GM12873 (cell line): ENCODE measurements around the gene RBBP4.

Experiments
- TF ChIP-seq, protein P1 (sequence below): IDR thresholded peaks from 2 replicates; pipeline ENCODE4 v1.5.1; 2012; ENCODE audit warnings: low read depth, mild to moderate bottlenecking, moderate library complexity, low read length, control low read depth; ENCODE audit not compliant: insufficient read depth; ENCODE audit errors: missing control alignments

The RBBP4 gene

DNA sequence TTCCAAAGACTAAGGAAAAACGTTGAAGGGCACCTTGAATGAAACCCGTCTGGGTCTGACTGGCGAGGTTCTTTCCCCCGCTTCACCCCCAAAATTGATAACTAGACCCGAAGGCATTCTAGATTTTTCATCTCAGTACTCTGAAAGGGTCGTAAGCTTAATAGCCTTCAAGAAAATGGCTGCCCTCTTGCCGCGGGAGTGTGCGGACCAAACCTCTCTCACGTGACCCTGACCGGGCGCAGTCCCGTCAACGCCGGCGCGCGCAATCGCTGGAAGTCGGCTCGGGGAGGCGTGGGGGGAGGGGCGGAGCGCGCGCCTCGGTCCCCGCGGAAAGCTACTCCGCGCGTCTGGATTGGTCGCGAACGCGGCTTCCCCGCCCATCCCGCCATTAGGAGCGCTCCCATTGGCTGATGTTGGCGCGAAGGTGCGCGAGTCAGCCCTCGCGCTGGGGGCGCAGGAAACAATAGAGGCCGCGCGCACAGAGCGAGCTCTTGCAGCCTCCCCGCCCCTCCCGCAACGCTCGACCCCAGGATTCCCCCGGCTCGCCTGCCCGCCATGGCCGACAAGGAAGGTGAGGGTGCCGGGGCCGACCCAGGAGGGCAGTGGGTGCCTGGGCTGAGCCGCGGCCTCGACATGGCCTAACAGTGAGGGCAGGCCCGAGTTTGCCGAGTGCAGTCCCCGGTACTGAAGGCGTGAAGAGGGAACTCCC, at the start of gene RBBP4:
Gene RBBP4 (plus strand): TSS at position 457 of the 709 bp plus-strand sequence. CDS start 99 bp downstream, at position 556.
- TF ChIP-seq, protein P1, sequence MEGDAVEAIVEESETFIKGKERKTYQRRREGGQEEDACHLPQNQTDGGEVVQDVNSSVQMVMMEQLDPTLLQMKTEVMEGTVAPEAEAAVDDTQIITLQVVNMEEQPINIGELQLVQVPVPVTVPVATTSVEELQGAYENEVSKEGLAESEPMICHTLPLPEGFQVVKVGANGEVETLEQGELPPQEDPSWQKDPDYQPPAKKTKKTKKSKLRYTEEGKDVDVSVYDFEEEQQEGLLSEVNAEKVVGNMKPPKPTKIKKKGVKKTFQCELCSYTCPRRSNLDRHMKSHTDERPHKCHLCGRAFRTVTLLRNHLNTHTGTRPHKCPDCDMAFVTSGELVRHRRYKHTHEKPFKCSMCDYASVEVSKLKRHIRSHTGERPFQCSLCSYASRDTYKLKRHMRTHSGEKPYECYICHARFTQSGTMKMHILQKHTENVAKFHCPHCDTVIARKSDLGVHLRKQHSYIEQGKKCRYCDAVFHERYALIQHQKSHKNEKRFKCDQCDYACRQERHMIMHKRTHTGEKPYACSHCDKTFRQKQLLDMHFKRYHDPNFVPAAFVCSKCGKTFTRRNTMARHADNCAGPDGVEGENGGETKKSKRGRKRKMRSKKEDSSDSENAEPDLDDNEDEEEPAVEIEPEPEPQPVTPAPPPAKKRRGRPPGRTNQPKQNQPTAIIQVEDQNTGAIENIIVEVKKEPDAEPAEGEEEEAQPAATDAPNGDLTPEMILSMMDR: no peak

DNA sequence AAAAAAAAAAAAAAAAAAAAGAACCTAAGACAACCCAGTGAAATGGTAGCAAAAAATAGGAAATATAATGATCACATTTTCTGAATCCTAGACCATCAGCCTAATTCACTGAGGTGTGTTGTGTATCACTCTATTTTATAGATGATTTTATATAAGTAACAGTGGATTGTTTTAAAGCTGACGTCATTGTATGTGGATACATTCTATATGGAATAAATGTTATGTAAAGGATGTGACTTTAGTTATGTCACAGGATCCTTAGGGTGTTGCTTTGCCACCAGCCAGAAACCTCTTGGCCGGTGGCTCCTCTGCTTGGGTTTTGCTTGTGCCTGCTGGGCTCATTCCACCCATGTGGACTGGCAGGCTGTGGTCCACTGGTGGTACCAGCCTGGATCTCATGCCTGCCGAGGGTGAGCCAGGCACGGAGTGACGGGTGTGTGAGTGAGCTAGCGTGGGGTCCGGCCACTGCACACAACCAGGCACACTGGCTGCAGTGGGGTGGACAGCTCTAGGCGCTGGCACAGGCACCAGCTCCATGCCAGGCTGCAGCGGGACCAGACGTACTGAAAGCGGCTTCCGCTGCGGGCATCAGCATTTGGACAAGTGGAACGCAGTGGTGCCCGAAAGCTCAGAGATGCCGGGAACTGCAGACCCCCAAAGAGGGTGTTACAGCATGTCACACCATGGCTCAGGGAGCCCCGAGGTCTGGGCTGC, 45.1 kb upstream of the RBBP4 start:
- TF ChIP-seq, protein P1: no peak

DNA sequence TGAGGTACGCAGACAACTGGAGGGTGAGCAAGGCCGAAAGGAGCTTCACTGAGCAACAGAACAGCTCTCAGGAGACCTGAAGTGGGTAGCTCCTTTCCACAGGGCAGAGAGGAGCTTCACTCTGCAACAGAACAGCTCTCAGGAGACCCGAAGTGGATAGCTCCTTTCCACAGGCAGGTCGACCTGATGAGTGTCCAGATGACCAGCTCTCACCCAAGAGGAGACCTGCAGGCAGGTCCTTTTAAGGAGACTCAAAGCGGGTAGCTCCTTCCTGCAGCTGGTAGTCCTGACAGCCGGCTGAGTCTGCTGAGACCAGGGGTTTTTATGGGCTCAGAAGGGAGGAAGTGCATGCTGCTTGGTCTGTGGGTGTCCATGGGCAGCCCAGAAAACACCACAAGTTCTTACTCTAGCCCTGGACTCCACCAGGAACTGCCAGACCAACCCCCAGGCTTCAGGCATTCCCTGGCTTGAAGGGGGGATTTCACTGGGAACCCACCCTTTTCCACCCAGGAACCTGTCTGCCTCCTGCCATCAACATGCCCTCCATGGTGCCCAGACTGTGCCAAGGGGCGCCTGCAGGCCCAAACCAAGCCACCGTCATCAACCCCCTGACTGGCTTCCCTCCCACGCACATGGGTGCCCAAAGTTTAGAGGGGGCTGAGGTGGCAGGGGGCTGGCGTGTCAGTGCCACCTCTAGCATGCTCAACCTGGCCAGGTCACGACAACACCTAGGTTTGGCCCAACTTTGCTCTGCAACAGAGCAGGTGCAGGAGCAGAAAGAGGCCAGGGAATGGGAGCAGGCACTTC, 44.2 kb upstream of the RBBP4 start:
- TF ChIP-seq, protein P1: no peak

DNA sequence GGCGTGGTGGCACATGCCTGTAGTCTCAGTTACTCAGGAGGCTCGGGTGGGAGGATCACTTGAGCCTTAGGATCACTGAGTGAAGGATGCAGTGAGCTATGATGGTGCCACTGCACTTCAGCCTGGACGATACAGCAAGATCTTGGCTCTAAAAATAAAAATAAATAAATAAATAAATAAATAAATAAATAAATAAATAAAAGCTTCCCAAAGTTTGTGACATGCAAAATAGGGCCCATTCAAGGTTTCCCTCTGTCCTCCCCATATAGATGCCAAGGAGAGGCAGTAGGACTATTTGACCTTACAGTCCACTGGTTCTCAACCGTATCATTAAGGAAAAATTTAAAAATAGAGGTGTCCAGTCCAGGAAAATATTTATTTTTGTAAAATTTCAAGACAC, 41.8 kb upstream of the RBBP4 start:
- TF ChIP-seq, protein P1: no peak

DNA sequence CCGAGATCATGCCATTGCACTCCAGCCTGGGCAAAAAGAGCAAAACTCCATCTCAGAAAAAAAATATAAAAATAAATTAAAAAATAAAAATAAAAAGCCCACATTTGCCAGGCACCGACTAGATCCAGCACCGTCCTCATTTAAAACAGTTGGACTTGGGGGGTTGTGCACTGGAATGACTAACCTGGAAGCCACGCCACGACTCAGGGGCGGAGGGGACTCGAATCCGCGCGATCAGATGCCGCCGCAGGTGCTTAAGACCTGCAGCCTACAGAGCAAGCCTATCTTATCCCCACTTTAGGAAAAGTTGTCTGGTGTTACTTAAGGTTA, 39.2 kb upstream of the RBBP4 start:
- TF ChIP-seq, protein P1: no peak

DNA sequence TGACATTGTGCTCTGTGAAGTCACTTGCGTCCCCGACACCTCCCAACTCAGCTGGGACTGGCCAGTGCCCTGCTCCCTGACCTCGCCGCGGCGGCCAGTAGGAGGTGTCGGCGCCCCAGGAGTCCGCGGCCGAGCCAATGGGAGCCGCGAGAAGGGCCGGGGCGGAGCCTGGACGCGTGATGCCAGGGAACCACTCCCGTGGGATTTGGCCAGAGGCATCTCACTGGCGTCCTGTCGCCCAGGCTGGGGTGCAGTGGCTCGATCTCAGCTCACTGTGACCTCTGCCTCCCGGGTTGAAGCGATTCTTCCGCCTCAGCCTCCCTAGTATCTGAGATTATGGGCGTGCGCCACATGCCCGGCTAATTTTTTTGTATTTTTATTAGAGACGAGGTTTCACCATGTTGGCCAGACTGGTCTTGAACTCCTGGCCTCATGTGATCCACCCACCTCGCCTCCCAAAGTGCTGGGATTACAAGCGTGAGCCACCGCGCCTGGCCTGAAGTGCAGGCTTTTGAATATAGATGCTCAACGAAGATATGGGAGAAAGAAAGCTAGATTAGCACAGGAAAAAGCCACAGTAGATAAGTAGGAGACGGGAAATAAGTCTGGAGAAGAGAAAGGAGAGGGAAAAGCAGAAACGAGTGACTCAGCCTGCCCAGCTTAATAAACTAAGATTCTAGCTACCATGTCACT, 38.7 kb upstream of the RBBP4 start:
- TF ChIP-seq, protein P1: peak; percentile 37

DNA sequence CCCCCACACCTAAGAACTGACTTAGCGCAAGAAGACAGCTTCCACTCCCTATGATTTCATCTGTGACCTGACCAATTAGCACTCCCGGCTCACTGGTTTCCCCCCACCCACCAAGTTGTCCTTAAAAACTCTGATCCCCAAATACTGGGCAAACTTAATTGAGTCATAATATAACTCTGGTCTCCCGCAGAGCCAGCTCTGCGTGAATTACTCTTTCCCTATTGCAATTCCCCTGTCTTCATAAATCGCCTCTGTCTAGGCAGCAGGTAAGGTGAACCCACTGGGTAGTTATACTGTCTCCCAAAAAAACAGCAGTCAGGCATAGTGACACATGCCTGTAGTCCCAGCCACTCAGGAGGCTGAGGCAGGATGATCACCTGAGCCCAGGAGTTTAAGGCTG, 37.5 kb upstream of the RBBP4 start:
- TF ChIP-seq, protein P1: no peak
